GM19239 (cell line): ENCODE results near the gene DOCK3.

ENCODE experiments used
- DNase-seq: peaks from one replicate; pipeline ENCODE4 v3.0.0; 2011; ENCODE audit warnings: low spot score; ENCODE audit not compliant: insufficient read length
- FAIRE-seq: peaks from 2 replicates; lab custom pipeline; 2011; peaks lifted over from hg19 to GRCh38; lab: Jason Lieb, UNC

Gene DOCK3

GRCh38 chr3:51429138-51429537 lies 754.4 kb downstream of the DOCK3 start:
- FAIRE-seq (no peak), DNase-seq (no peak)
